GM23248 (cell line): ENCODE measurements around the gene MFAP4.

Experiments
- EZH2 ChIP-seq: fragments of 200-600 bp; sonication (generic); IDR thresholded peaks from 2 replicates; pipeline ENCODE4 v1.6.1; 2018; ENCODE audit warnings: antibody characterized with exemption, mild to moderate bottlenecking; ENCODE audit not compliant: insufficient read depth, poor library complexity, severe bottlenecking
- EZH2phosphoT487 ChIP-seq: fragments of 200-600 bp; sonication (generic); IDR thresholded peaks from 2 replicates; pipeline ENCODE4 v1.6.1; 2018; ENCODE audit warnings: antibody characterized with exemption, moderate library complexity, mild to moderate bottlenecking, low read depth; ENCODE audit not compliant: insufficient read depth

- no peak for TF ChIP-seq EZH2
- TF ChIP-seq EZH2phosphoT487, result no peak
Measured at GRCh38 chr17:19345067-19345460, 41.9 kb downstream of the MFAP4 start.
